ACC112 (cell line): ENCODE data around the gene LILRA5.
"Not testable (repeated sequence)": the region's sequence is repeated elsewhere in the genome, so short reads cannot be mapped to it uniquely, and the experiment has no call there.

Source experiments
- H2AFZ ChIP-seq: fragments of 200-600 bp; sonication (generic); one replicate; pipeline ENCODE4 v1.6.0; 2017; ENCODE audit warnings: antibody characterized with exemption, low read length; ENCODE audit not compliant: unreplicated experiment
- H3K27ac ChIP-seq: fragments of 200-600 bp; sonication (generic); 2 replicates; pipeline ENCODE4 v1.5.1; 2014; ENCODE audit warnings: low read depth, mild to moderate bottlenecking, antibody characterized with exemption, low read length, moderate library complexity
- H3K27me3 ChIP-seq: fragments of 200-600 bp; sonication (generic); 2 replicates; pipeline ENCODE4 v1.6.1; 2014; ENCODE audit warnings: mild to moderate bottlenecking, antibody characterized with exemption, low read length, moderate library complexity, mixed read lengths; ENCODE audit not compliant: insufficient read depth
- H3K36me3 ChIP-seq: fragments of 200-600 bp; sonication (generic); 2 replicates; pipeline ENCODE4 v1.6.1; 2016; ENCODE audit warnings: mild to moderate bottlenecking, antibody characterized with exemption, low read length, moderate library complexity, mixed read lengths; ENCODE audit not compliant: insufficient read depth
- H3K4me1 ChIP-seq: fragments of 200-600 bp; sonication (generic); one replicate; pipeline ENCODE4 v1.6.1; 2016; ENCODE audit warnings: low read length, mixed read lengths; ENCODE audit not compliant: insufficient read depth, unreplicated experiment, control insufficient read depth
- H3K4me3 ChIP-seq: fragments of 200-600 bp; sonication (generic); 2 replicates; pipeline ENCODE4 v1.5.1; 2014; ENCODE audit warnings: mild to moderate bottlenecking, low read depth, low read length
- H3K79me2 ChIP-seq: fragments of 200-600 bp; sonication (generic); one replicate; pipeline ENCODE4 v1.6.0; 2016; ENCODE audit warnings: low read length; ENCODE audit not compliant: control insufficient read depth, unreplicated experiment, insufficient read depth

LILRA5 gene

DNA sequence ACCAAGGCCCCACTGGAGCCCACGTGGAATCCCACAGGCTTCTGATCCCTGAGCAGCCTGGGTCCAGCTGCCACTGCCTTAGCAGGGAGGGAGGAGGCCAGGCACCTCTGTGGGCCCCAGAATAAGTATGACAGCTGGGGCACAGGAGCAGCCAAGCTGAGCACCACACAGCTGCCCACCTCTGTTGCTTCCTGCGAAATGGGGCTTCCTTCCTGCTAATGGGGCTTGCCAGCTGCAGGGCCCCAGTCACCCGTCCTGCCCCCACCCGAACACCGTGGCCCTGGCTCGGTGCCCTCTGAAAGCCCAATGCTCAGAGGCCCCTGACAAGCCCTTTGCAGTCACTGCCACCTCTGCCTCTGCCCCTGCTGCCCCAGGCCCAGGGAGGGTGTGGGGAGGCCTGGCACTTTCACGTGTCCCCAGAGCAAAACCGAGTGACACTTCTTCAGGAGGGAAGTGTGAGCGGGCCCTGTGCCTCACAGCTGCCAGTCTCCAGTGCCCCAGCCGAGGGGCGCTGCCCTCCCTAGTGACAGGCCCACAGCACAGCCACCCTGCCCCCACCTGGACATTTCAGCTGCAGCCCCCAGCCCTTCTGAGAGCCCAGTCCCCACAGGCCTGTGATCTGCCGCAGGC is 27.4 kb downstream of the LILRA5 start:
- not testable (repeated sequence) for H3K4me3 ChIP-seq, H3K4me1 ChIP-seq, H3K36me3 ChIP-seq, H3K27ac ChIP-seq, H2AFZ ChIP-seq, H3K79me2 ChIP-seq
- peaks cover 14% of the 10 kb centered on the region for H3K27me3 ChIP-seq

DNA sequence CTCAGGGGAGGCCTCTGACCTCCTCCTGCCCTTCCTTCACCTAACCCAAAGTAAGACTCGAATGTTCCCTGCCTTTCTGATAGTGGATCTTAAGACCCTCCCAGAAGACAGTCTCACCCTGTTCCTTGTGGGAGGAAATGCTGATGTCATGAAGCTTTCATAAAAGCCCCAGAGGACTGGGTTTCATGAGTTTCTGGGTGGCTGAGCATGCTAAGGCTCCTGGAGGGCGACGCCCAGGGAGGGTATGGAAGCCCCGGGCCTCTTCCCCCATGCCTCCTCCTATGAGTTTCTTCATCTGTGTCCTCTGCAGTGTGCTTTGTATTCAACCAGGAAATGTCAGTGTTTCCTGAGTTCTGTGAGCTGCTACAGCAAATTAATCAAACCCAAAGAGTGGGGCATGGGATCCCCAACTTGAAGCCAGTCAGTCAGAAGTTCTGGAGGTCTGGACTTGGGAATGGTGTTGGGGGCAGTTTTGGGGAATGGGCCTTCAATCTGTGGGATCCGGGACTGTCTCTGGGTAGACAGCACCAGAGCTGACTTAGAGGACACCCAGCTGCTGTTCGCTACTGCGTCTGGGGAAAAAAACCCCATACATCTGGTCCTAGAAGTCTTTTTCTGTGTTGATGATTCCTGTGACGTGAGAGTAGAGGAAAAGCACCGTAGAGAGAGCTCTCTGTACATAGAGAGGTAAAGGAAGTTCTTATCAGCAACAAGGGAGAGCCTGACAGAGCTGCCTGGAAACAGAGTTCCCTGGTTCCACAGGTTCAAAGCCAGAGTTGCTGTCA is 30.1 kb downstream of the LILRA5 start:
- H3K36me3 ChIP-seq, result no peaks in the 10 kb centered on the region
- peaks cover 3% of the 10 kb centered on the region for H3K4me1 ChIP-seq
- H3K27ac ChIP-seq, result no peak overlapping the region
- H3K4me3 ChIP-seq, result no peak overlapping the region
- H3K27me3 ChIP-seq, result peaks cover 12% of the 10 kb centered on the region; the same call in 1 of the 2 replicates
- H2AFZ ChIP-seq, result no peak overlapping the region
- no peaks in the 10 kb centered on the region for H3K79me2 ChIP-seq

DNA sequence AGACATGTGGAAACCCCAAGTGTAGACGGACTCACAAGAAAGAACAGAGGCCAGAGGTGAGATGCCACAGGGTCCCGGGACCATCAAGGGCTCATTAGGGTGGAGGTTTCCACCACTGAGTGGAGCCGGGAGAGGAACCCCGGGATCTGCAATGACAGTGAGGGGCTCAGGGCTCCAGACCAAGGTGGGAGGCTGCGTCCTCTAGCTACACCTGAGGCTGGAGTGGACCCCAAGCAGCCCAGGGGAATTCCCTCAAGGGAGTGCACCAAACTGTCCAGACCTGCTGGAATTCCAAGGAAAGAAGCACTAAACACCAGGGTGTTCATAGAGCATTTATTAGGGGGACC is 31.3 kb downstream of the LILRA5 start:
- H3K27me3 ChIP-seq, result peaks cover 12% of the 10 kb centered on the region; the same call in 1 of the 2 replicates

DNA sequence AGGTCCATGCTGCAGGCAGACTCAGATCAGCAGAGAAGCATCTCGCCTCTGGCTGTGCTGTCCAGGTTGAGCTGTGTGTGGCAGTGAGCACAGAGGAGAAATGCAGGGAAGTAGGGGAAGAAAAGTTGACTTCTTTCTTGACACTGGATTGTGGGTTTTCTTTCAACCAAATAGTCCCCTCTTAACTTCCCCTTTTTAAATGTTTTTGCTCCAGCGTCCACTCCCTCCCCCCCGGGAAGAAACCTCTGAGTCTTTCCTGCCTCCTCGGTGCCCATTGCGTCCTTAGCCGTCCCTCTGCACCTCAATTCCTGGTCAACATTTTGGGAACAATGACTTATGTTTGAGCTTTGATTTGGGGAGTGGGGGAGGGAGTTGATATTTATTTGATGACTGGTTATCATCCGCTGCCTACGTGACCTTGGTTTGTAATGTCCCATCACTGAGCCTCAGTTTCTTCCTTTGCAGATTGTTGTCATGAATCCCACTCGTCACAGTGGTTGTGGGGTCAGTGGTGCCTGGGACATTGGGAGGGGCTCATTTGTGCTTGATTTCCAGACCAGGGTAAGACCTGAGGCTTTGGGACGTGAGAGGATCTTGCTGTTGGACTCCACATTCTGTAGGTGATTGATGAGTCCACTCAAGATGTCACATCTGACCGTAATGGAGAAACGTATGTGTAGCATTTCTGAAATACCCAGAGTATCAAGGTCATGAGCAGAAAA is 31.8 kb downstream of the LILRA5 start, which contains the start of gene LILRB2:
LILRB2 (minus strand) TSS at position 104 of the 722 bp plus-strand sequence. CDS start 614 bp downstream, outside the sequence.
- H3K79me2 ChIP-seq, result no peaks in the 10 kb centered on the region
- H3K4me3 ChIP-seq, result no peak within 1 kb of the TSS
- peaks cover 15% of the 10 kb centered on the region for H3K27me3 ChIP-seq
- no peaks in the 10 kb centered on the region for H3K4me1 ChIP-seq
- H3K27ac ChIP-seq, result no peak within 1 kb of the TSS
- H3K36me3 ChIP-seq, result no peaks in the 10 kb centered on the region
- H2AFZ ChIP-seq, result no peak within 1 kb of the TSS

More for the DNA sequence above, 31.3 kb downstream of the LILRA5 start:
- H3K4me1 ChIP-seq, H3K27ac ChIP-seq, H3K4me3 ChIP-seq, H2AFZ ChIP-seq, H3K79me2 ChIP-seq, H3K36me3 ChIP-seq: not testable (repeated sequence)

DNA sequence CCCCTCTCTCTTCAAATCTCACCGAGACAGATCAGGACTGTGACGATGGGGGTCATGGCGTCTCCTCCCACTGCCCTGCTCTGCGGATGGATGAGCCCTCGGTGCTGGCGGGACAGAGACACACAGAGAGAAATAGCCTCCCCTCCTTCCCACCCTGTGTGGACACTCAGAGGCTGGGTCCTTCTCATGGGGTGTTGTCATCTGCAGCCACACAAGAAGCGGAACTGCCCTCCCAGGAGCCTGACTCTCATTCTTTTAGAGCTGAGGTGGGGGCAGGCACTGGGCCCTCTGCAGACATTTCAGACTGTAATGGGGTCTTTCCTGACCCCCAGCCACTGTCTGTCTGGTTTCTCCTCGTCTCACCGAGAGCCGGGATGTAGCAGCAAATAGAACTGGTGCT is 32.5 kb downstream of the LILRA5 start:
- not testable (repeated sequence) for H3K4me3 ChIP-seq, H3K4me1 ChIP-seq, H3K79me2 ChIP-seq, H3K36me3 ChIP-seq, H3K27ac ChIP-seq, H2AFZ ChIP-seq
- peaks cover 15% of the 10 kb centered on the region for H3K27me3 ChIP-seq

DNA sequence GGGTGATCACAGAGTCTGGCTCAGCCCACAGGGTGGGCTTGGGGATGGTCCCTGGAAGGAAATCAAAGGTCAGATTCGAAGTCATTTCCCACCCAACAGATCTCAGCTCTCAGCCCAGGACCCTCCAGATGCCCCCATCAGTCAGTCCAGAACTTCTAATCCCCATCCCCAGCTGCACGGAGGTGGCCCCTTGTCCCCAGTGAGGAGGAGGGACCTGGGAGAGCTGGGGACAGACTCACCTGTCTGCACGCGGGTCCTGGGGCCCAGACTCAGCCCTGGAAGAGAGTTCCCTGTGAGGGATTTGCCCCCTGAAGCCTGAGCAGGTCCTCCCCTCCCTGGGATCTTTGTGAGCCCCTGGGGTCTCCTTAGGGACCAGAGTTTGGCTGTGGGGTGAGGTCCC is 32.9 kb downstream of the LILRA5 start:
- H3K36me3 ChIP-seq, H3K27ac ChIP-seq, H3K79me2 ChIP-seq, H3K4me1 ChIP-seq, H2AFZ ChIP-seq, H3K4me3 ChIP-seq: not testable (repeated sequence)
- peaks cover 15% of the 10 kb centered on the region for H3K27me3 ChIP-seq

DNA sequence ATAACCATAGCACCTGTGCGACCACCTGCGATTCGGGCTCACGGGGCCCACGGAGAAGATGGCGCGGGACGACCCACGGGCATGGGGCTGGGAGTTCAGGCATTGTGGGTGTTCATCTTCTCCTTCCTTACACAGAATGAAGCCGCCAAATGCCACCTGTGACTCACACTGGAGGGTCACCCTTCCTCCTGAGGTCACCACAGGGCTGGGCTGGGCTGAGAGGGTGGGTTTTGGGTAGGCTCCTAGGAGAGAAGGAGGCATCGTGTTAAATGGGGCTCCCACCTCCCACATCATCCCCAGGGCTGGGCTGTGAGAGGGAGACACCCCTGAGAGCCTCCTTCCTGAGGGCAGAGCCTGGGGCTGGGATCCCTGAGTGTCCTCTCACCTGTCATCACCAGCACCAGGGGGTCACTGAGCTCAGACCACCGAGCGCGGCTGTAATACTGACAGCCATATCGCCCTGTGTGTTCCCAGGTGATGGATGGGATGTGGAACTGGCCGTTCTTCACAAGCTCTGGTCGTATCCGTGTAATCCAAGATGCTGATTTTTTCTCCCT is 33.5 kb downstream of the LILRA5 start:
- peaks cover 15% of the 10 kb centered on the region for H3K27me3 ChIP-seq

DNA sequence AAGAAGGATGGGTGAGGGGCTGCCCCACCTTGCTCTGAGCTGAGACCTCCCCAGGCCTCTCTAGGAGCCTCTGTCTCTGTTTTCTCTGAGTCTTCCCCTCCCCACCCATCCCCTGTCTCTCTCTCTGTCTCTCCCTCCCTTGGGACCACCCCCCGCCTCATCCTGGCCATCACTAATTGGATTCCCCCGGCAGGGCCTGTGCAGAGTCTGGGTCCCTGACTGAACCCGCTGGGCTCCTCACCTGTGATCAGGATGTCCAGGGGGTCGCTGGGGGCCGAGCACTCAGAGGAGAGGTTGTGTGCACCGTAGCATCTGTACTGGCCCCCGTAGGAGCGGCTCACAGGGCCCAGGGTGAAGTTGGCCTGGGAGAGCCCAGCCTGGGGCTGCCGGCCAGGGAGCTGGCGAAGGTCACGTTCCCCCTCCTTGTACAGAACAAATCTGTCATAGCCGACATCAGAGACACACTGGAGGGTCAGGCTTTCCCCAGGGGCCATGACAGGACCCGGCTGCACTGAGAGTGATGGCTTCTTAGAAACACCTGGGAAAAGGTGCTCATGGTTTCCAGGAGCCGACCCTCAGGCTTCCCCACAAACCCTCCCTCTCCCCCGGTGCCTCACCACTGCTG is 34.3 kb downstream of the LILRA5 start:
- not testable (repeated sequence) for H2AFZ ChIP-seq, H3K4me3 ChIP-seq, H3K4me1 ChIP-seq, H3K36me3 ChIP-seq, H3K27ac ChIP-seq, H3K79me2 ChIP-seq
- peaks cover 21% of the 10 kb centered on the region for H3K27me3 ChIP-seq

More for the DNA sequence above, 33.5 kb downstream of the LILRA5 start:
- Histone ChIP-seq H2AFZ (no peak overlapping the region), H3K79me2 (no peaks in the 10 kb centered on the region), H3K4me3 (no peak overlapping the region), H3K4me1 (no peaks in the 10 kb centered on the region), H3K36me3 (no peaks in the 10 kb centered on the region), H3K27ac (no peak overlapping the region)

DNA sequence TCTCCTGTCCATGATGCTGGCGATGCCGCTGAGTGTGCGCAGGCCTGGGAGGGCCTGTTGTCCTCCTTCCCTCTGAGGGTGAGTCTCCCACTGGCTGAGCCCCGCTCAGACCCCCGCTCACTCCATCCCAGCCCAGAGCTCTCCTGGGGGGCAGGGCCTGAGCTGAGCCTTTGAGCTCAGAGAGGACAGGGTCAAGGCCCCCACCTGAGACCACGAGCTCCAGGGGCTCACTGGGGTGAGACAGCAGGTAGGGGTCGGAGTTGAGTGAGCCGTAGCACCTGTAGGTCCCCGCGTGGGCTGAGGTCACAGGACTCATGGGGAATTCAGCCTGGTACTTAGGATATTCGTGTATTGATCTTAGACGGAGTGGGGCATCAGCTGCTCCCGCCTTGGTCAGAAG is 34.9 kb downstream of the LILRA5 start:
- not testable (repeated sequence) for H3K79me2 ChIP-seq, H3K27ac ChIP-seq, H3K4me3 ChIP-seq, H3K4me1 ChIP-seq, H3K36me3 ChIP-seq, H2AFZ ChIP-seq
- peaks cover 18% of the 10 kb centered on the region for H3K27me3 ChIP-seq

DNA sequence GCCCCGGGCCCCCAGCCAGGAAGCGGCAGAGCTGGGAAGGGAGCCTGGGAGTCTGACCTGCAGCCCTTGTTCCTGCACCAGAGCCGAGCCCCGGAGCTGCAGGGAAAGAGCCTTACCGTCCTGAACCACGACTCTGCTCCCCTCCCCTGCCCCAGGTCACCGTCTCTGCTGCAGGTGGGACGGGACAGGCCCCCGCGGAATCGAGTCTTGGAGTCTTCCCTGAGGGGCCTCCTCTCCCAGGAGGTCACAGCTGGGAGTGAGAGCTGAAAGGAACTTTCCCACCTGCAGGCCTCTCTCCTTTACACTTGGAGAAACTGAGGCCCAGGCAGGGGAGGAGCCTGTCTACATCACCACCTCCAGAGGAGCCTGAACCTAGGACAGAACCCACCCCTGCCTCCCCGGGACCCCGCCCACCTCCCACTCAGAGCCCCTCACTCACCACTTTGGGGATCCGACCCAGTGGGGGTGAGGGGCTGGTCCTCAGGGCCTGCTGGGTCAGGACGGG is 35.8 kb downstream of the LILRA5 start:
- H3K36me3 ChIP-seq, H3K4me3 ChIP-seq, H3K27ac ChIP-seq, H2AFZ ChIP-seq, H3K79me2 ChIP-seq, H3K4me1 ChIP-seq: not testable (repeated sequence)
- H3K27me3 ChIP-seq, result peaks cover 14% of the 10 kb centered on the region
